Purkinje cell (primary cell): ENCODE results near the gene RND3. TPM values are rescaled to one million over a fixed set of nuclear protein-coding genes. Genes with fewer than 3 reads are reported as not detected.

Experiments
- polyA plus RNA-seq: library from polyadenylated mRNA; unstranded; fragments of >200 nt; fragmentation: Nextera tagmentation; gene quantifications from 2 replicates; pipeline ENCODE4 v1.2.1, GENCODE V29; 2014

The RND3 gene
- 84.8 and 96.5 TPM in 2 replicates for polyA plus RNA-seq

GRCh38 chr2:150487537-150488429, at the start of gene RND3:
Gene RND3, minus strand, starts transcription at chr2:150487667. Its CDS starts 250 bp downstream, at chr2:150487417.

